HepG2 (cell line): Measurements from ENCODE around the gene ALDH1A2. TPM values are rescaled to one million over a fixed set of nuclear protein-coding genes. Genes with fewer than 3 reads are reported as not detected.

Experiments
- ATAC-seq: fragments of 200-7000 bp; cut with Tn5 transposase; 3 replicates; pipeline ENCODE4 v1.9.1; 2020; ENCODE audit warnings: mild to moderate bottlenecking, moderate library complexity
- BruUV-seq: library from RNA; stranded (reverse); fragments of 400-500 nt; replicated peaks from 2 replicates; lab custom pipeline; 2021; lab: Mats Ljungman, UMichigan
- CTCF ChIA-PET: fragments of 300-600 bp; formaldehyde crosslinking; extraction: SDS; loops from one replicate; lab custom pipeline; 2021; ENCODE audit warnings: low total read pairs, inconsistent platforms, low intra/inter-chr PET ratio; lab: Yijun Ruan, JAX
- POLR2A ChIA-PET: fragments of 350-600 bp; sonication (Branson Sonifier 250); formaldehyde crosslinking; loops from one replicate; lab custom pipeline; 2020; ENCODE audit warnings: antibody characterized with exemption, inconsistent platforms; lab: Yijun Ruan, JAX
- DNase-seq: peaks from one replicate; pipeline ENCODE4 v3.0.0-alpha.2; 2015; ENCODE audit warnings: low spot score
- FAIRE-seq: peaks from 3 replicates; lab custom pipeline; 2011; peaks lifted over from hg19 to GRCh38; lab: Jason Lieb, UNC
- H2AFZ ChIP-seq: one replicate; pipeline ENCODE4 v1.6.1; 2011; ENCODE audit warnings: low read length, inconsistent platforms
- H3K27ac ChIP-seq: fragments of 300-600 bp; 3 replicates; pipeline ENCODE4 v1.8.0; 2011; ENCODE audit warnings: mixed run types, mild to moderate bottlenecking, mixed read lengths, low read length, inconsistent platforms; ENCODE audit not compliant: insufficient read depth; ENCODE audit errors: extremely low read length
- H3K27me3 ChIP-seq, 2 experiments: fragments of 200-600 bp in 1 of 2; 2 replicates in 1 of 2; 3 replicates in 1 of 2; pipeline versions ENCODE4 v1.6.0 to v1.8.0; 2011; ENCODE audit warnings: low read length in 2 of 2, mild to moderate bottlenecking in 2 of 2, moderate library complexity in 2 of 2, inconsistent platforms in 1 of 2; ENCODE audit not compliant: insufficient read depth in 2 of 2, control insufficient read depth in 1 of 2
- H3K36me3 ChIP-seq, 2 experiments: fragments of 200-600 bp in 1 of 2; replicated peaks in 1 of 2; 2 replicates in 1 of 2; 3 replicates in 1 of 2; pipeline versions ENCODE4 v1.5.1 to v1.8.0; 2011; ENCODE audit warnings: low read length in 2 of 2, inconsistent platforms in 1 of 2; ENCODE audit not compliant: insufficient read depth in 2 of 2, control insufficient read depth in 1 of 2
- H3K4me1 ChIP-seq: 2 replicates; pipeline ENCODE4 v1.5.1; 2012; ENCODE audit warnings: low read length, inconsistent platforms; ENCODE audit not compliant: insufficient read depth
- H3K4me2 ChIP-seq: 2 replicates; pipeline ENCODE4 v1.6.0; 2011; ENCODE audit warnings: low read depth, low read length, inconsistent platforms
- H3K4me3 ChIP-seq, 3 experiments: fragments of 200-600 bp in 1 of 3; sonication (generic), shearing (Covaris generic) in 1 of 3; replicated peaks in 1 of 3; 2 replicates each; pipeline ENCODE4 v1.5.1; 2011 to 2016; ENCODE audit warnings: low read length in 3 of 3, inconsistent platforms in 2 of 3, low read depth in 2 of 3, mild to moderate bottlenecking in 2 of 3, control low read depth in 1 of 3, mixed read lengths in 1 of 3; ENCODE audit not compliant: insufficient read depth in 1 of 3
- H3K79me2 ChIP-seq: one replicate; pipeline ENCODE4 v1.6.1; 2011; ENCODE audit warnings: low read length, inconsistent platforms; ENCODE audit not compliant: insufficient read depth
- H3K9ac ChIP-seq: 2 replicates; pipeline ENCODE4 v1.6.0; 2011; ENCODE audit warnings: mild to moderate bottlenecking, low read depth, low read length, inconsistent platforms; ENCODE audit not compliant: insufficient read depth
- H3K9me3 ChIP-seq: 2 replicates; pipeline ENCODE4 v1.5.1; 2012; ENCODE audit warnings: mild to moderate bottlenecking, low read length
- H4K20me1 ChIP-seq: 2 replicates; pipeline ENCODE4 v1.6.0; 2011; ENCODE audit warnings: inconsistent platforms, mild to moderate bottlenecking, low read length, moderate library complexity; ENCODE audit not compliant: insufficient read depth
- ARNTL ChIP-seq: sonication (generic); formaldehyde crosslinking; IDR thresholded peaks from 2 replicates; pipeline ENCODE4 v1.4.0; 2020; ENCODE audit warnings: mild to moderate bottlenecking, missing genetic modification reagents
- ETS1 ChIP-seq: sonication (generic); formaldehyde crosslinking; IDR thresholded peaks from 2 replicates; pipeline ENCODE4 v1.4.0; 2020; ENCODE audit warnings: missing genetic modification reagents
- HNRNPUL1 ChIP-seq: fragments of 200-400 bp; formaldehyde crosslinking; IDR thresholded peaks from 2 replicates; pipeline ENCODE4 v1.6.1; 2017; ENCODE audit warnings: low read depth, mild to moderate bottlenecking, low read length, moderate library complexity
- NFKB2 ChIP-seq: sonication (generic); formaldehyde crosslinking; IDR thresholded peaks from 2 replicates; pipeline ENCODE4 v1.4.0; 2020; ENCODE audit warnings: missing genetic modification reagents, borderline replicate concordance
- NPAS2 ChIP-seq: sonication (generic); formaldehyde crosslinking; IDR thresholded peaks from 2 replicates; pipeline ENCODE4 v1.8.0; 2022; ENCODE audit warnings: mild to moderate bottlenecking, missing genetic modification reagents, borderline replicate concordance
- RELA ChIP-seq: sonication (generic); formaldehyde crosslinking; IDR thresholded peaks from 2 replicates; pipeline ENCODE4 v1.4.0; 2020; ENCODE audit warnings: missing genetic modification reagents
- RFX1 ChIP-seq: fragments of 450-650 bp; IDR thresholded peaks from 2 replicates; pipeline ENCODE4 v1.6.1; 2017
- TBX2 ChIP-seq: sonication (generic); formaldehyde crosslinking; IDR thresholded peaks from 2 replicates; pipeline ENCODE4 v1.5.0; 2020; ENCODE audit warnings: missing genetic modification reagents, mild to moderate bottlenecking, borderline replicate concordance
- TFDP2 ChIP-seq: sonication (generic); formaldehyde crosslinking; IDR thresholded peaks from 2 replicates; pipeline ENCODE4 v1.4.0; 2020; ENCODE audit warnings: missing genetic modification reagents
- ZKSCAN8 ChIP-seq: IDR thresholded peaks from 2 replicates; pipeline ENCODE4 v1.6.1; 2016; ENCODE audit warnings: borderline replicate concordance, missing genetic modification reagents, missing compliant biosample characterization
- ZNF121 ChIP-seq: sonication (generic); formaldehyde crosslinking; IDR thresholded peaks from 2 replicates; pipeline ENCODE4 v1.5.0; 2020; ENCODE audit warnings: mild to moderate bottlenecking, missing genetic modification reagents
- ZNF235 ChIP-seq: sonication (generic); formaldehyde crosslinking; IDR thresholded peaks from 2 replicates; pipeline ENCODE4 v1.8.1; 2023; ENCODE audit warnings: mild to moderate bottlenecking, missing genetic modification reagents, borderline replicate concordance
- ZNF331 ChIP-seq: sonication (generic); formaldehyde crosslinking; IDR thresholded peaks from 2 replicates; pipeline ENCODE4 v1.4.0; 2020; ENCODE audit warnings: missing genetic modification reagents
- ZNF468 ChIP-seq: sonication (generic); formaldehyde crosslinking; IDR thresholded peaks from 2 replicates; pipeline ENCODE4 v1.8.0; 2022; ENCODE audit warnings: mild to moderate bottlenecking, moderate library complexity, missing genetic modification reagents
- ZNF549 ChIP-seq: sonication (generic); formaldehyde crosslinking; IDR thresholded peaks from 2 replicates; pipeline ENCODE4 v1.5.0; 2020; ENCODE audit warnings: missing genetic modification reagents
- ZNF552 ChIP-seq: sonication (generic); formaldehyde crosslinking; IDR thresholded peaks from 2 replicates; pipeline ENCODE4 v1.9.0; 2022; ENCODE audit warnings: missing genetic modification reagents, mild to moderate bottlenecking, borderline replicate concordance
- ZNF687 ChIP-seq: sonication (generic); formaldehyde crosslinking; IDR thresholded peaks from 2 replicates; pipeline ENCODE4 v1.5.1; 2020; ENCODE audit warnings: mild to moderate bottlenecking, missing genetic modification reagents, moderate library complexity
- WGBS: methylation state at CpG from one replicate; pipeline ENCODE4 v1.1.6; 2017; ENCODE audit warnings: low lambda C conversion rate; 5-methylcytosine and 5-hydroxymethylcytosine counted together
- in situ Hi-C: cut with HindIII; loops from 2 replicates; pipeline ENCODE4 v1.10.0; 2017; ENCODE audit warnings: low pct_unique_long_range_greater_than_20kb; ENCODE audit not compliant: extremely low pct_ligation_motif_present
- intact Hi-C: fragments of 100-400 bp; cut with micrococcal nuclease; formaldehyde crosslinking; loops from one replicate; pipeline ENCODE4 v1.10.0; 2022; ENCODE audit not compliant: unreplicated experiment
- polyA plus RNA-seq, 8 experiments: library from polyadenylated mRNA; depleted of rRNA in 3 of 8; stranded (reverse) in 7 of 8; unstranded in 1 of 8; fragments of >200 nt; fragmentation: Illumina TruSeq in 4 of 8; extraction: Trizol in 4 of 8; gene quantifications; 2 replicates each; pipeline versions ENCODE4 v1.2.1 to v1.2.3, GENCODE V29; 2011 to 2016; ENCODE audit warnings: low read depth in 4 of 8, missing spikeins in 1 of 8, mixed read lengths in 1 of 8; ENCODE audit not compliant: insufficient read depth in 1 of 8
- total RNA-seq, 5 experiments: library from RNA; depleted of rRNA; stranded (reverse); fragments of >200 nt; fragmentation: Illumina TruSeq; extraction: Trizol; gene quantifications; 2 replicates each; pipeline ENCODE4 v1.2.3, GENCODE V29; 2016; ENCODE audit warnings: low read depth in 1 of 5

Gene ALDH1A2
- total and polyA plus RNA-seq, 2 of the 13 experiments (the other 11 are each of a cell fraction or from before 2014, with no cell fraction given), result 0.64 to 0.90 TPM

DNA sequence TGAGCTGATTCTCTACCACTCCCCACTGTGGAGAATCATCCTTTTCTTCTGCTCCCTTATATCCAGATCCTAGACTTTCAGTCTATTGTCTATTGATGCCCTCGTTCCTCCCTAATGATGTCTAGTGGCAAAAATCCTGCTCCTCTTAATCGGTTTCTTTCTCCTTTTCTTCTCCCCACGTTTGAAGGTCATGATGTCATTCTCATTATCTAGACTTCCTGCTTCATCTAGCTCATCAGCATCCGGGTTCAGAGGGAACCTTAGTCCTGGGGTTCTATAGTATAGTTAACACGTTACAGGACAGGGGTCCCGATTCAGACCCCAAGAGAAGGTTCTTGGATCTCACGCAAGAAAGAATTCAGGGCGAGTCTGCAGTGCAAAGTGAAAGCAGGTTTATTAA, 14.9 kb upstream of the ALDH1A2 start:
- Histone ChIP-seq H3K4me2 (no peak overlapping the region), H4K20me1 (no peaks in the 10 kb centered on the region), H3K27me3 (no peaks in the 10 kb centered on the region), H3K9me3 (no peaks in the 10 kb centered on the region), H3K4me3 (no peak overlapping the region), H3K36me3 (no peaks in the 10 kb centered on the region), H3K4me1 (no peaks in the 10 kb centered on the region), H3K79me2 (no peaks in the 10 kb centered on the region), H2AFZ (no peak overlapping the region), H3K9ac (no peak overlapping the region), H3K27ac (no peak overlapping the region)
- TF ChIP-seq ETS1 (CRISPR knock-in tag) (no peak), ZNF552 (CRISPR knock-in tag) (no peak), RELA (CRISPR knock-in tag) (no peak), ZKSCAN8 (no peak), NFKB2 (CRISPR knock-in tag) (no peak), ZNF468 (CRISPR knock-in tag) (no peak), ZNF549 (CRISPR knock-in tag) (no peak), RFX1 (no peak), ZNF235 (CRISPR knock-in tag) (no peak), NPAS2 (no peak), ZNF331 (CRISPR knock-in tag) (no peak), ZNF121 (CRISPR knock-in tag) (no peak), TBX2 (CRISPR knock-in tag) (no peak), ARNTL (no peak), TFDP2 (no peak), HNRNPUL1 (no peak), ZNF687 (CRISPR knock-in tag) (no peak)
- WGBS, result 19% methylated on average over 8 of the region's 8 CpGs
- POLR2A ChIA-PET, result no interaction called here
- no peak for ATAC-seq
- no TSS peak for BruUV-seq
- FAIRE-seq, result no peak
- in situ Hi-C loops (no loop called here), intact Hi-C loops (no loop called here)
- CTCF ChIA-PET, result no interaction called here
- DNase-seq, result no peak
